ENCODE results near the gene MITF.

MITF gene

DNA sequence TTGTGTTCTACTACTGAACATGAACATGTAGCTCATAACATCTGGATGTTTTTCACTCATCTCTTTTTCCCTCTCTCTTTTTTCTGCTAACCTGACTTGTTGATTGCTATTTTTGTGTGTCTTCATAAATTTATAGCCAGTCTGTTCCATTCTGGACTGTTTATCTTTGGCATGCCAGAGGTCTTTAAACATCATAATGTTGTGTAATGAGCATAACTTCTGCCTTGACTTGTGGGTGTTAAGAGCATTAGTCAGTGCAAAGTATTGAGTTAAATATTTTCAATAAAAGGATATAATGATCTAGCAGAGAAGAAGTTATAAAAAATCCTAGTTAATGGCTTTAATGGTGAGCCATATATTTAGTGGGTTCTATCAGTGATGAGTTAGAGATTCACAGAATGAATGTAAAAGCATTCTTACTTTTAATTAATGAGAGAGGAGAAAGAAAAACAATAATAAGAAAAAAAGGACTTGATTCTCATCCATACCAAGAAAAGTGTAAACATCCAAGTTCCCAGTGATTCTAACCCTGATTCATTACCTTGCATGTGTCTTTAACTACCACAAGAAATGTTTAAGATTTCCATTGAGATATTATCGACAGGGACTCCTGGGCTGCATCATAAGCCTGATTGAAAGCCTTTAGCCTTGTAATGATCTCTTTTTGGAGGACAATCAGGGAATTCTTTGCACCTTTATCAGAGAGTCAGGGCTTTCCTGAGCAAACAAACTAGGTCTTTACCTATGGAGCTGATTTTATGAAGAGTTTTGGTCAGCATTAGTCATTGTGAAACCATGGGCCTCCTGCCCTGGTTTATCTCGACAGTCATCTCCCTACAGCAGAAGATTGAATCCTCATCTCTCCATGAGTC is 22.9 kb downstream of the MITF start:
- DNase-seq: no peak

DNA sequence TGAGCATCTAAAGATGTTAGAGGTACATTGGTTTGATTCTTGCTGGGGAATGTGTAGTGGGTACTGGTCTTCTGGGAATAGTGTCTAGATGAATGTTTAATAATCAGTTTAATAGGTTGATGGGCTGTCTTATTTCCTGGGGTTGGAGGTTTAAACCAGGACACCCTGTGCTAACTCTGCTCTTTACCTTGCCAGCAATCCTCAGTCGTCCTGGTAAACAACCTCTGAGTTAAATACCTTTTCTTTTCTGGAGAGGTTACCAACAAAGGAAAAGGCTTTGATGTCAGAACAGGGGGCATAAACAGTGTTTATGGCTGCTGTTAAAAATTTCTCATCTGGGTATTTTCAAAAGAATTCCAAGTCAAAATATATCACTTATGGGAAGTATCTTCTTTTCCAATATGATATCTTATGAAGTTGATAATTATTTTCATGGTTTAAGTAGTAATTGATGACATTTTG is 23.5 kb downstream of the MITF start:
- DNase-seq: no peak

DNA sequence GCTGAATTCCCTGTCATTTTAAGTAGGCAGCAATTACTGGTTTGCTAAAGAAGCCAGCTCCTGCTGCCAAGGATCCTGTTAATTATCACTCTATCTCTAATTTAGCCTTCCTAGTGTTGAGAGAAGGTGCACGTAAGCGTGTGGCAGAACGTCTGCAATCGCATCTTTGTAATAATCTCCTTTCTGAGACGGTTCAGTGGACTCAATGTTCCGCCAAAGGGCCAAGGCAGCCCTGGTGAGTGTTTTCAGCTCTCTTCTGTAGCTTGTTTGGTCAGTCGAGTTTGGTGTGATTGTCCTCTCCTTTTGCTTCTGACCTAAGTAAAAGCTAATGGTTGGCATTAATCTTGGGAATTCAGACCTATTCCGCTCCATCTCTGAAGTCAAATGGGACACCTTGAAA is 24.2 kb downstream of the MITF start:
- DNase-seq: no peak

- DNase-seq: no peak
Measured at GRCh38 chr3:69764121-69764741, 25.0 kb downstream of the MITF start.

GRCh38 chr3:69764861-69765260 is 25.6 kb downstream of the MITF start:
- DNase-seq: no peak

GRCh38 chr3:69766638-69767037 is 27.4 kb downstream of the MITF start:
- no peak for DNase-seq

- DNase-seq: no peak
Measured at GRCh38 chr3:69767571-69767970, 28.3 kb downstream of the MITF start.

DNA sequence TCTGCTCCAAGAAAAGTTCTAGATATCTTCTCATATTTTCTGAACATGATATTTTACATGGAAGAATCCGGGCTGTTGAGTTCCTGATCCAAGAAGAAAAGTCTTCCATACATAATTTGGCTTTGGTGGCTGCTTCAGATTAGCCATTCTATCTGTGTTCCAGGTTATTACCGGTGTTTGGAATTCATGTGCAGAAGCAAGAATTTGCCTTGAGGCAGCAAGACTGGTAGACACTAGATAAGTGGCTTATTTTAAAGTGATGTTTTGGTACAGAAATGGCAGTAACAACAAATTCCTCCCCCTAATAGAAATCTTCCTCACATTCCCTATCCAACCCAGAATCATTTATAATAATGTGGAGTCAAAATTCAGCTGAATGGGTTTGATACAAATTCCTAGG is 29.2 kb downstream of the MITF start:
- no peak for DNase-seq

GRCh38 chr3:69770219-69770618 is 31.0 kb downstream of the MITF start:
- no peak for DNase-seq

DNA sequence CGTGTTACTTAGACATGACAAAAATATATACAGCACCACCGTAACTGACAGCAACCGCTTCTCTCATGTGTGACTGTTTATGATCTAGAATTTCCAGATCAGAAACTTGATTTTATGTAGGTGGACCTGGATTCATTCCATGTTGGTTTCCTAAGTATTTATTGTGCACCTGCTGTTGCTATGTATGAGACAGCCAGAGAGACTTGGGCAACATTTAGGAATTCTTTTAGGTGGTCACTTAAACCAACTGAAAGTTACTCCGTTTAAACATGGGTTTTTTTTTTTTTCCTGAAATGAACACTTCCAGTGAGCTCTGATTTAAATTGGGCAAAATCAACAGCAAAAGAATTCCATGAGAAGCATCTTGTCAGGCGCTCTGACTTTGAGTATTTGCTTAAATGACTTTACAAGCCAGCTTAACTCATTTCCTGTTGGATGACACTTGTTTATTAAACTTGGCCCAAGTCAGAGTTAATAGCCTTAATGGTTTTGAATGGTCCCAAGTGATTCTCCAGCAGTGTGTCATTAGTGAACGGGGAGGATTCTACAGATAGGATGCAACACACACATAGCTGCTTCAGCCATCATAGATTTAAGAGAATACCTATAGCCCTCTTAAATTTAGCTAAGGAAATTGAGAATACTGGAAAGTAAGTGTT is 31.8 kb downstream of the MITF start:
- no peak for DNase-seq

DNA sequence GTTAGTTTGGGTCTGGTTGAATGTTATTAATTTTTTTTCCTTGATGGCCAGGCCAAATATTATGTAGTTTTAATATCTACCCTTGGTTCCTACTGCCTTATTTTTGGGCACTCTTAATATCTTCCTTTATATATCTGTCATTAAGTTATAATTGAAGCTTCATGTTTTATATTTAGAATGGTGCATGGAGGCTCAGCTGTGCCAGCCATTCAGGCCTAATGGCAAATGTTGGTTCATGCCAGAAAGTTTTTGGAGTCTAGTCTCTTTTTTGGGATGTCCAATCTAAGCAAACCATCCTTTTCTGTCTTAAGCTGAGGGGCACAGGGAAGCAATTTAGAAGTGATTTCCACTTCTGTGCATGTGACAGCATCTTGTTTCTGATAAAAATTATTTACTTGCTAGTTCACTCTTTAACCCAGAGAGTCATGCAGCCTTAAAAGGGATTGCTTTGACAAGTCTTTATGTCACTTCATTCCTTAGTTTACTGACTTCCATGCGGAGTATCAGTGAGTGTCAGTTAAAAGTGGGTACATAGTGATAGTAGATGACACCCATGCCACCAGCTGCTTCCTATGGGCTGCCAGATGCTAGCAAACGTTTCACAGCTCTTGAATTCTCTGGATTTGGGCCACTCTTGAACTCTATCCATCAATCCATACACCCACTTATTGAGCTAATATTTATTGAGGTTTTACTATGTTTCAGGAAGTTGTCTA is 33.0 kb downstream of the MITF start:
- no peak for DNase-seq

DNA sequence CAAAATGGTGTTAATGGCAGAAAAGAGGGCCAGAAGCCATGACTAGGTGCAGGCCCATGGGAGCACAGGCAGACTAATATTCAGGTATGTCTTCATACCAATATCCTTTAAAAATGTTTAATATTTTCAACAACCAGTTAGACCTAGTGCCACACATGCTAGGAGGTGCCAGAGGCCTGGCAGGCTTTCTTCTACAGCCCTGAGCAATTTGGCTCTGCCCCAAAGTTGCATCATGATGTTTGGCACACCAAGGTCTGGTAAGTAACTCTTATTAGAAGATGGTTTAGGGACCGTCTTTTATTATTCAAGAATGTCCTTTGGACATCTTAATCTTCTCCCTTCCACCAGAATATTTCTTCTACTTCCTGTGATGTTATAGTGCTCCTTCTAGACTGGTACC is 34.8 kb downstream of the MITF start:
- DNase-seq: no peak

GRCh38 chr3:69775751-69776150 is 36.5 kb downstream of the MITF start:
- no peak for DNase-seq

- DNase-seq: no peak
Measured at GRCh38 chr3:69776289-69776688, 37.0 kb downstream of the MITF start.

DNA sequence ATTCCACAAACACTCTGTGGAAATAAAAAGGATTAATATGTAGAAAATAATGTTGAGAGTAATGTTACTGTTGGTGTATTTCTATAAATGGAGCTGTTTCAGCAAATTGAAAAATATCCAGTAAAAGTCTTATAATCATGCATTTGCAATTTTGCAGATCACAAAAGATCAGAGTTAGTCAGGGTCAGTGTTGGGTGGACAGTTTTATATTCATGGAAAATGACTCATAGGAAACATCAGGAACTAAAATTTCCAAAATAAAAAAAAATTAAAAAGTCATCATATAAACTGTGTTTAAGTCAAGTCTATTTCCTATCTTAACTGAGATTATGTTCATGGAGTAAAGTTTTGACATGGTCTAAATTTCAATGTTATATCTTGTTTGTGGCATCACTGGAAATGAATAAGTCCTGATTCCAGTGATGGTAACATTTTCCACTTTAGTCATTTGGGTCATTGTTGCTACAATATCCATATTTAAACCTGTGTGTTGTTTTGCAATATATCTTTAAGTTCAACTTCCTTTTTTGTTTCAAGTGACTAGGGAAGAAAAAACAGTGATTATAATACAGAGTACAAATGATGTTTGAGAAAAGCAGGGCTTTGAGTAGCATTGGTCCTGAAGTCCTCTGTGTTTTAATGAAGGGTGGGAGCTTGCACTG is 37.8 kb downstream of the MITF start:
- no peak for DNase-seq

GRCh38 chr3:69777582-69777967 is 38.3 kb downstream of the MITF start:
- DNase-seq: no peak

DNA sequence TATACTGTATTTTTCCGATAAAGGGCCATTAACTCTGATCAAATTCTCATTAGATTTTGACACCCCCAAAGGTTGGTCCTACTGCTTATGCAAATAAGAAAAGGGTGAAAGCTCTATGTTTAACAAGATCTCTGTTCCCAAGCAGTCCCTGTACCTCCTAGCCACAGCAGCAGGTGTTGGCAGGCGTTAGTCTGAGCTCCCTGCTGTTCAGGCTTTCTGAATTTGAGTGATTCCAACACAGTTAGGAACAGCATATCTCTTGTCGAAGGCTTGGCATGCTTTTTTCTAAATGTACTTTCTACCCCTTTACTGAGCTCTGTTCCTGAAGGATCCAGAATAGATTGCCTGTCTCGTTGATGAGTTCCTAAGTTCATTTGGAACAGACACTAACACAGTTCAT is 42.3 kb downstream of the MITF start:
- DNase-seq: no peak

DNA sequence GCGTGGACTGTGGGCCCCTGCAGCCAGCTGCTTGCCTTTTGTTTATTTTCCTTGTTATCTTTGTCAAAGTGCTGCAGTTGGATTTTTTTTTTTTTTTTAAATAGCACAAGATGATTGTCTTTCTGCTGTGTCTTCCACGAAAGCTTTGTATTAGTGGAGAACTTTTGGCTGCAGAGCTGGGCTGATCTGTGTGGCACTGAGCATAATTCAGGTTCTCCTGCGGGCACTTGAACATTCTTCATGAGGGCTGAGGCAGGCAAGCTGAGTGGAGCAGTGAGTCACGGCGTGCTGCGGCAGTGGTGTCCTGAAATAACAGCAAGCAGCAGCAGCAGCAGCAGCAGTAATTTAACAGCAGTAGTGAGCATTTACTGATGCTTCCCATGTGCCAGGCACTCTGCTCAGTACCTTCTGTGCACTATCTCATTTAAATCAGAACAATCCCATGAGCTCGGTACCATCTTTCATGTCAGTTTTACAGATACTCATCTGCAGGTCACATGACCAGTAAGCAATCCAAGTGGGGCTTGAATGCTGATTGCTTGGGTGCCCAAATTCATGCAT is 45.8 kb downstream of the MITF start:
- no peak for DNase-seq

GRCh38 chr3:69785769-69786320 is 46.6 kb downstream of the MITF start:
- DNase-seq: no peak

GRCh38 chr3:69786854-69787253 is 47.6 kb downstream of the MITF start:
- no peak for DNase-seq

DNA sequence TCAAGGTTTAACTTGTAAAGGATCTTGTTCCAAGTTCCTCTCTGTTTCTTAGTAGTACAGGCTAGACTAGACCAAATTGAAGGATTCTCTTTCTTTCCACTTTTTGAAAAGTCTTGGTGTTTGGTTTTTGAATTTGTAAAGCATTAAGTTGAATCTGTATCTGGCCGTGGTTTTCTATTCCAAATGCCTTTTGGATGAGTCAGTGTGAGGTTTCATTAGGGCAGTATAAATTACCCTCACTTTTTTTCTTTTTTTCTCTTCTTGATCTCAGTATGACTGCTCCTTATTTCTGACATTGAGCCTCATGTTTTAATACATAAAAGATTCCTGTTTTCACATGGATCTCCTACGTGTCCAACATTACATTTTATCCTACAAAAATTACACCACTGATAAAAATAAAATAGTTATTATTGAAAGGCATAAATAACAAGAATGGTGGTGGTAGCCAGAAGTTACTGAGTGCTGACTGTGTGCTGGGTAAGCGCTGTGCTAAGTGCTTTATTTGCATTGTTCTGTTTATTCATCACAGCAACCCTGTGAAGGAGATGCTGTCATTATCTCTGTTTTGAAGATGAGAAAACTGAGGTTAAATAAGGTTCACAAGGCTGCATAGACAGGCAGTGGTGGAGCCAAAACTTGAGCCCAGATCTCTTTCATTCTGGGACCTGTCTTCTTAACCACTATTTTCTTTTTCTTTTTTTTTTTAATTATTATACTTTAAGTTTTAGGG is 48.3 kb downstream of the MITF start:
- no peak for DNase-seq
